ENCODE measurements around the gene AURKAIP1.

AURKAIP1 gene

DNA sequence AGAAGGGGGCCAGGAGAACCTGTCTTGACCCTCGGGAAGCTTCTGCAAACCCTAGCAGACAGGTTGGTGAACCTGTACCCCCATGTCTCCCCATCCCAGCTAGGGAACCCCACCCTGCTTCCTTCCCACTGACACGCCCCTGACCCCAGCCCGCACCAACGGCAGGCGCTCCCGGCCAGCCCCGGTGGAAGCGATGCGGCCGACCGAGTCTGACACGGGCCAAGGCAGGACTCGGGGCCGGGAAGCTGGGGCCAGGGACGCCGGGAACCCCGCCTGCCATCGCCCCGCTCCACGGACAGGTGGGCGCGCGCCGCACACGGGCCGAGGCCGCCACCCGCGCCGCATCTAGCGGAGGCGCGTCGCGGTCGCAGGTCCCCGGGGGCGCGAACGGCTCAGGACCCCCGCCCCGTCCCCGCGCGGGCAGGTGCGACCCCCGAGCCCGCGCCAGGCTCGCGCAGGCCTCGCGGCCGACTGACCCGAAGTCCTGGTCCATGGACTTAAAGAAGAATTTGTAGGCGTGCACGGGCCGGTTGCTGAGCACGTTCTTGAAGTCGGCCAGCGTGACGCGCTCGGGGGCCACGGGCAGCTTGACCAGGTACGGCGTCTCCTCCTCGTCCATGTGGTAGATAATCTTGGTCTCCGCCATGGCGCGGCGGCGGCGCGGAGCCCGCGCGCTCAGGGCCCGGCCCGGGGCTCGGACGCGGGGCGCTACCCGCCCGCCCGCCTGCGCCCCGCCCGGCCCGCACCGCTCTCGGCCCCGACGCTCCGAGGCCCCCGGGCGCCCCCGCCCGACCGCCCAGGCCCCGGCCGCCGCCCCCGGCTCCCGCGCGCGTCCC, 26.4 kb downstream of the AURKAIP1 start:
- DNase-seq (ENCODE audit: low read depth in 2 of 3, low spot score in 1 of 3): no peak

- no peak for DNase-seq (ENCODE audit: low read depth in 2 of 3, low spot score in 1 of 3)
These were observed 27.2 kb downstream of the AURKAIP1 start for GRCh38 chr1:1347663-1348419.

DNA sequence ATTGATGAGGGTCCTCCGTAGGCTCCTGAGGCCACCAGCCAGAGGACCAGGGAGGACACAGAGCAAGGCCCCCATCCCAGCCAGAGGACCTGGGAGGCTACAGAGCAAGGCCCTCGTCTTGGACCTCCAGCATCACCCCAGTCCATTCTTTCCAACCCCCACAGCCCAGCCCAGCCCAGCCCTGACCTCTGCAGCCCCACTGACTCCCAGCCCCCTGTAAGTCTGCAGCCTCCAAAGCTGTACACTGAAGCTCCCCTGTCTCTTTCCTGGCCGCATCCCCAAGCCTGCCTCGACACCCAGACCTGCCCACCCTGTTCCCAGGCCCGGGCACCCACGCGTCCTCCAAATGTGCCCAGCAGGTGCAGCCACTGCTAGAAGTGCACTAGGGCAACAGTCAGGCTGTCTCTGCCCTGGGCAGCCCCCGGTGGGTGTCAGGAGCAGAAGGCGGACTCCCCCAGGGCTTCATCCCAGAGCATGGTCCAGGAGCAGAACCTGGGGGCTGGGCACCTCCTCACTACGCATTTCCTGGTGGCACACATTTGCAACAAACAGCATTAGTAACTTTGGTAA, 27.9 kb downstream of the AURKAIP1 start:
- no peak for DNase-seq (ENCODE audit: low read depth in 2 of 3, low spot score in 1 of 3)

- DNase-seq (ENCODE audit: low read depth in 2 of 3, low spot score in 1 of 3): no peak
These were observed 28.5 kb downstream of the AURKAIP1 start for GRCh38 chr1:1346501-1346890.

DNA sequence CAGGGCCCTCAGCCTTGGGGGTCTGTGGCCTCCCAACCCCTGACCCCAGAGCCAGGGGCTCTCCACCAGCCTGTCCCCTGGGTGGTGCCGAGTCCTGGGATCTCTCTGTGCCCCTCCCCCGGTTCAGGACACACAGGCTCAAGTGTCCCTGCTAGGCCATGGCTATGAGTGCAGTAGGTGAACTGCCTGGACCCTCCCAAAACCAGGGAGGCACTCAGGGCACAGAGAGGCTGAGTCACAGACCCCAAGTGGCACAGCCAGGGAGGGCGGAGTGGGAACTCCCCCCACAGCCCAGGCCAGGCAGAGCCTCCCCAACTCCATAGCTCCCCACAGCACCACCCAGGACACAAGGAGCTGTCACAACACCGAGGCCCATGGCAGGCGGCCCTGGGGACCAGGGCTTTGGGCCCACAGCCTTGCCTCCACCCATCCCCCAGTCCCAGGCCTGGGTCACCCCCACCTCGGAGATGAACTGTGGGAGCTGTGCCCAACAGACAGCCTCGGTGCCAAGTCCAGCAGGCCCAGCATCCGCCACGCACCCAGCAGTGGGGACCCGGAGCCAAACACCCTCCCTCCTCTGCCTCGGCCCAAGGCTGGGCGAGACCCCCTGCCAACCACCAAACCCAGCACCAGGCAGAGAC, 29.0 kb downstream of the AURKAIP1 start:
- no peak for DNase-seq (ENCODE audit: low read depth in 2 of 3, low spot score in 1 of 3)

GRCh38 chr1:1345384-1345783, 29.6 kb downstream of the AURKAIP1 start:
- DNase-seq (ENCODE audit: low read depth in 2 of 3, low spot score in 1 of 3): no peak

DNA sequence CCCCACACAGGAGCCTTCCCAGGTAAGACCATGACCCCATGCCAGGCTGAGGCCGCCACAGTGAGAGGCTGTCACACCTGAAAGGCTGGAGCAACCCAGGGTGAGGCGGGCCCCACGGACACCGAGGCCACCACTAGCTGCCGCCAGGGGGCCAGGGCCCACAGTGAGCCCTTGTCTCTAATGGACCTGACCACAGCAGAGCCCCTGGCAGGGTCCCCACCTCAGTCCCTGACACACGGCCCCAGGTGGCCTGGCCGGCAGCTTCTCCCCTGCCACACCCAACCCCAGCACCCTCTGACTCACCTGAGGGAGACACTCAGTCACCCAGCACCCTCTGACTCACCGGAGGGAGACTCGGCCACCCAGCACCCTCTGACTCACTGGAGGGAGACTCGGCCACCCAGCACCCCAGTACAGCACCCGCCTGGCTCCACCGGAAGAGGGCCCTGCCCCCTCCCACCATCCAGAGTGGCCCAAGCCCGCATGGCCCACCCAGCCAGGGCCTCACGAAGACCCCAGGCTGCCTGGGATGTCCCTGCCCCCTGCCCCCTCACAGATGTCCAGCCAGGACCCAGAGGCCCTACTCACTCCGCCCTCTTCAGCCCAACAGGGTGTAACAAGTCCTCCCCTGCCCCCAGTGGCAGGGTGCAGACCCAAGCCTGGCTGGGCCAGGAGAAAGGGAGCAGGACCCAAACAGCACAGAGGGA, 30.2 kb downstream of the AURKAIP1 start:
- DNase-seq (ENCODE audit: low read depth in 2 of 3, low spot score in 1 of 3): peak in 2 of 3 donors; percentile 37 to 55

GRCh38 chr1:1343811-1344421, 31.1 kb downstream of the AURKAIP1 start:
- no peak for DNase-seq (ENCODE audit: low read depth in 2 of 3, low spot score in 1 of 3)

- no peak for DNase-seq (ENCODE audit: low read depth in 2 of 3, low spot score in 1 of 3)
These were observed 32.4 kb downstream of the AURKAIP1 start for GRCh38 chr1:1342584-1343115.

GRCh38 chr1:1342061-1342562, 32.9 kb downstream of the AURKAIP1 start:
- no peak for DNase-seq (ENCODE audit: low read depth in 2 of 3, low spot score in 1 of 3)

GRCh38 chr1:1341549-1342021, 33.4 kb downstream of the AURKAIP1 start:
- DNase-seq (ENCODE audit: low read depth in 2 of 3, low spot score in 1 of 3): no peak

- DNase-seq (ENCODE audit: low read depth in 2 of 3, low spot score in 1 of 3): no peak
These were observed 34.0 kb downstream of the AURKAIP1 start for GRCh38 chr1:1340791-1341548.

DNA sequence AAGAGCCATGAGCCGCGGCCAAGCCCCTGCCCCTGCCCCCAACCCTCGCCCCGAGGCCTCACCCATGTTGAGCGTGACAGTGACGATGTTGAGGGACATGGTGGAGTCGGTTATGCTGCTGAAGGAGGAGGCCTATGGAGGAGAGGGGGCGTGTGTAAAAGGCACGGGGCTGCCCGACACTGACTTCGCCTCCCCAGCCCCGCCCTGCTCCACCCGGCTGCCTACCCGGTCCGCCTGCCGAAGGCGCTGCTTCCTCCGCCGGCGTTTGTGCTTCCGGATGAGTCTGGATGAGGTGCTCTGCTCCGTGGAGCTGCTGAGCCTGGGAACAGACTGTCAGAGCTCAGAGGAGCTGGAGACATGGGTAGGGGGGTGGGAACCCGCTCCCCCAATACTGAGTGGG, 34.8 kb downstream of the AURKAIP1 start:
- no peak for DNase-seq (ENCODE audit: low read depth in 2 of 3, low spot score in 1 of 3)

DNA sequence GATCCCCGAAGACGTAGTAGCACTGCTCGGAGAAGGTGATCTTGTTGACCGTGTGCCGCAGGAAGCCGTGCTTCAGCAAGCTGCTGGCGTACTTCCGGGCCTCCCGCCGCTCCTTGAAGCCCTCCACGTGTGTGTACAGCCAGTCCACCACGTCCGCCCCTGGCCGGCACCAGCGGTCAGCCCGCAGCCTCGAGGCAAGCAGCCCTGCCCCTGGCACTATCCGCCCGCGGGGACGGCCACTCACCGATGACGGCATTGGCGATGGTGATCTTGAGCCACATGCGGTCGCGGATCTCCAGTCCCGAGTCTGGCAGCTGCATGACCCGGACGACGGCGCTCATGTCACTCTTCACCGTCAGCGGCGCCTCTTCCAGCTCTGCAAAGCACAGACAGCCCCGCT, 36.7 kb downstream of the AURKAIP1 start:
- no peak for DNase-seq (ENCODE audit: low read depth in 2 of 3, low spot score in 1 of 3)

DNA sequence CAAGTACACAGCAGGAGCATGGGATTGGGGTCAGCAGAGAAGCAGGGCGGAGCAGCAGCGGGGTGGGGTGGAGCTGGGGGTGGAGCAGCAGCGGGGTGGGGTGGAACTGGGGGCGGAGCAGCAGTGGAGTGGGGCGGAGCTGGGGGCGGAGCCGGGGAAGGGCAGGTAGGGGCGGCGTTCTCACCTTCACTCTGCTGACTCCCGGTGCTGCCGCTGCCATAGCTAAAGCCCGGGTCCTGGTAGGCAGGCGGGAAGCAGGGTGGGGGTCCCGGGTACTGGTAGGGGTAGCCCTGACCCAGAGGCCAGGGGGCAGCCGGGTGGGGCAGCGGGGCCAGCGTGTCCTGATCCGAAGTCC, 37.2 kb downstream of the AURKAIP1 start:
- DNase-seq (ENCODE audit: low read depth in 2 of 3, low spot score in 1 of 3): peak; percentile 30 to 44 (median 37)

DNA sequence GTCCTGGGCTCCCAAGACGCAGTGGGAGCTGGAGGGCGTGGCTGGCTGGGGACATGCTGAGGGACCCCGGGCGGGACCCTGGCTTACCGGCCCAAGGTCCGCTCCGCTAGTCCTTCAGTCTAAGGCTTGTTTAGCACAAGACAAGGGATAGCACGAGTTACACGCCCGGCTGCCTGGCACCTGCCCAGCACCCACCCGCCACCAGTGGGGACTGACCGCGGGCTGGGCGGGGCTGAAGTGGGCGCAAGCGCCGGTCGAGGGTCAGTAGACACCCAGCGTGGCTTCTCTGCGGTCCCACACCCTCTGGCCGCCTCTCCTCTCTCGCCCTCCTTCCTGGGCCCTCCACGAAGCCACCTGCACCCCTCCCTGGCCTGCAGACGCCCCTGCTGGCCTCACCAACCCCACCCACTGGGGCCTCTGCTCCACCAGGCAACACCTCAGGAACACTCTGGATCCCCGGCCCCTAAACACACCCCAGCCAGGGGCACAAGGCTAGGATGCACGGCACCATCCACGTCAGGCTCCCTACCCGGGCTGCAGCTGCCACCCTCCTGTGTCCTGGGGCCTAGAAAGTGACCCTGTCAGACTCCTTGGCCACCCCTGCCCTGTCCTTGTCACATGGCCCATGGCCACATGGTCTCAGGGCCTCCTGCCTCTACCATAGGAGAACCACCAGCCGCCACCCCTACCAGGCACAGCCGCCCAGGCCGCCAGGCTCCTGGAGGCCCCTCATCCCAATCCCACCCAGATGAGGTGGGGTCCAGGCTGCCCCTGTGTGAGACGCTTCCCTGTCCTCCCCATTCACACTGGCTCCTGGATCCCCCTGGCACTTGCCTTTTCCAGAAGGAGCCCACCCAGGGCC, 37.8 kb downstream of the AURKAIP1 start:
- no peak for DNase-seq (ENCODE audit: low read depth in 2 of 3, low spot score in 1 of 3)

DNA sequence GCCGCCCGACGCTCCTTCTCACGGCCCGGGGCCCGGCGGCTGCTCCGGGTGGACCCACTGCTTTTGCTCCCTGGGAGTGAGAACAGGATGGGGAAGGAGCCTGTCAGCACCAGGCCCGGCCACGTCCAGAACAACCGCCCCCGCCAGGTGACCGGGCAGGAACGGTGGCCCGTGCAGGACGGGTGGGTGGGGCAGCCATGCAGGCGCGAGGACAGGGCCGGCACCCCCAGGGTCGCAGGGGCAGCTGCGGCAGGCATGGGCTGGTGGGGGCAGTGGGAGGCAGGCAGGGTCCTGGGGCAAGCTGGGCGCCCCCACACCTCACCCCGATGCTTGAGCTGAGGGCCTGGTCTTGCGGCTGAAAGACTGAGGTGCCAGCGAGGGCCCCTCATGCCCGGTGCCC, 38.6 kb downstream of the AURKAIP1 start:
- no peak for DNase-seq (ENCODE audit: low read depth in 2 of 3, low spot score in 1 of 3)

GRCh38 chr1:1335792-1336248, 39.2 kb downstream of the AURKAIP1 start:
- no peak for DNase-seq (ENCODE audit: low read depth in 2 of 3, low spot score in 1 of 3)

All from stimulated activated CD4-positive, alpha-beta T cell treated with anti-CD3 and anti-CD28 coated beads, Interleukin-12 subunit alpha, Interleukin-12 subunit beta, amount 100 ng/mL, for 48 hours (primary cell).